Ovary (tissue), 3 donors: ENCODE data around the gene PTCH2.

Experiments
- EP300 ChIP-seq: sonication (generic); formaldehyde crosslinking; IDR thresholded peaks from one replicate; pipeline ENCODE4 v1.6.1; 2017; ENCODE audit warnings: antibody characterized with exemption
- POLR2A ChIP-seq: fragments of 450-650 bp; IDR thresholded peaks from one replicate; pipeline ENCODE4 v1.6.1; 2017; ENCODE audit warnings: antibody characterized with exemption, mild to moderate bottlenecking, moderate library complexity
- TF ChIP-seq, protein P1 (sequence below), 3 donors: fragments of 450-650 bp in 2 of 3; fragments of 200-600 bp in 1 of 3; IDR thresholded peaks; one replicate each; pipeline versions ENCODE4 v1.5.1 to v1.8.0; 2016 to 2022; ENCODE audit warnings: antibody characterized with exemption in 3 of 3, mild to moderate bottlenecking in 1 of 3
- donor health status: DM: no; HTN: no; CAD: no.

GRCh38 chr1:44780583-44781121 lies 62.4 kb downstream of the PTCH2 start:
- TF ChIP-seq, protein P1, sequence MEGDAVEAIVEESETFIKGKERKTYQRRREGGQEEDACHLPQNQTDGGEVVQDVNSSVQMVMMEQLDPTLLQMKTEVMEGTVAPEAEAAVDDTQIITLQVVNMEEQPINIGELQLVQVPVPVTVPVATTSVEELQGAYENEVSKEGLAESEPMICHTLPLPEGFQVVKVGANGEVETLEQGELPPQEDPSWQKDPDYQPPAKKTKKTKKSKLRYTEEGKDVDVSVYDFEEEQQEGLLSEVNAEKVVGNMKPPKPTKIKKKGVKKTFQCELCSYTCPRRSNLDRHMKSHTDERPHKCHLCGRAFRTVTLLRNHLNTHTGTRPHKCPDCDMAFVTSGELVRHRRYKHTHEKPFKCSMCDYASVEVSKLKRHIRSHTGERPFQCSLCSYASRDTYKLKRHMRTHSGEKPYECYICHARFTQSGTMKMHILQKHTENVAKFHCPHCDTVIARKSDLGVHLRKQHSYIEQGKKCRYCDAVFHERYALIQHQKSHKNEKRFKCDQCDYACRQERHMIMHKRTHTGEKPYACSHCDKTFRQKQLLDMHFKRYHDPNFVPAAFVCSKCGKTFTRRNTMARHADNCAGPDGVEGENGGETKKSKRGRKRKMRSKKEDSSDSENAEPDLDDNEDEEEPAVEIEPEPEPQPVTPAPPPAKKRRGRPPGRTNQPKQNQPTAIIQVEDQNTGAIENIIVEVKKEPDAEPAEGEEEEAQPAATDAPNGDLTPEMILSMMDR (IDR thresholded peaks at IDR 0.05) = no peak
- no peak for TF ChIP-seq POLR2A
- no peak for TF ChIP-seq EP300
